Measurements from ENCODE around the gene SLC16A12. TPM values are rescaled to one million over a fixed set of nuclear protein-coding genes. Genes with fewer than 3 reads are reported as not detected.
A peak's percentile ranks its signal among the peaks of the same experiment; 100 is the strongest.
"Not testable (repeated sequence)": the region's sequence is repeated elsewhere in the genome, so short reads cannot be mapped to it uniquely, and the experiment has no call there.

Gene SLC16A12
- total RNA-seq, 1 donor from 2014 or later: 110 TPM

DNA sequence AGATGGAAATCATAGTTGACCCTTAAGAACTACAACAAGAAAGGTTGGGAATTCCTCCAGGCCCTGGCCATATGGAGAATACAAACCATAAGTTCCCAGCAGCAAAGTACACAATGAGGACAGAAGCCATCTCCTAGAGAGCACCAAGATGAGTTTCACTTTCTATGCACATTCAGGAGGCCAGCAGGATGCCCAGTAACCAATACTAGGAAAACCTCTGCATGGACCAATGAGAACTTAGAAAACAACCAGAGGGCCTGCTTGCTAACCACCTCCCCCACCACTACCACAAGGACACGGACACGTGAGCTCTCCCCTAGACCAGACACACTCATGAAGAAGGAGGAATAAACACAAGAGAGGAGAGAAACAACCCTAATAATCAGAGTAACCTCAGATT lies 64.8 kb downstream of the SLC16A12 start:
- DNase-seq (ENCODE audit: low read depth): peak; percentile 64

GRCh38 chr10:89469517-89469916 lies 65.9 kb downstream of the SLC16A12 start:
- DNase-seq (ENCODE audit: low read depth): no peak

DNA sequence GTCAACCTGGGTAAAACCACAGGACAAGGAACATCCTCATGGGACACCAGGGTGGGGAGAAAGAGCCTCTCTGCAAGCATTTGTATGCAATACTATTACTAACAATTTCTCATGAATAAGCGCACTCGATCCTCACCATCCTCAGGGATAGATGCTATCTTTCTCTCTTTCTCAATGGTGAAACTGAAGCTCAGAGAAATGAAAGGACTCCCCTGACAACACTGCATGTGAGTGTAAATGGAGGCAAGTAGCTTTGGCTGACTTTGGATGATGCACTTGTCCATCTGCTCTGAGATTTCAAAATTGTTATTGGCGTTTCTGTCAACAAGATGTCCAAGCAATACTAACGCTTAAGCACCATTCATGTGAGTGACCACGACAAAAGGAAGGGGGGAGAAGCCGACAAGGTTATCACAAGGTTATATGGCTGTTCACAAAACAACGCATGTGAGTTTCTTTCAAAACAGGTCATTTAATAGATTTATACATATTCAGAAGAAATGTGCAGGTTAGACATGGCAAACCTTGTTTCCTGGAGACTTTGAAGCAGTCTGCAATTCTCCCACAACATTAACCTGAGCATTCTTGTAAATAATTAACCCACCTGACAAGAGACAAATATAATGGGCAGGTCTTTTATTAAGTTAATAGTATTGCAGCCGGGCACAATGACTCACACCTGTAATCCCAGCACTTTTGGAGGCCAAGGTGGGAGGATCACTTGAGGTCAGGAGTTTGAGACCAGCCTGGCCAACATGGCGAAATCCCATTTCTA lies 67.0 kb downstream of the SLC16A12 start:
- peak; percentile 92 for DNase-seq (ENCODE audit: low read depth)

DNA sequence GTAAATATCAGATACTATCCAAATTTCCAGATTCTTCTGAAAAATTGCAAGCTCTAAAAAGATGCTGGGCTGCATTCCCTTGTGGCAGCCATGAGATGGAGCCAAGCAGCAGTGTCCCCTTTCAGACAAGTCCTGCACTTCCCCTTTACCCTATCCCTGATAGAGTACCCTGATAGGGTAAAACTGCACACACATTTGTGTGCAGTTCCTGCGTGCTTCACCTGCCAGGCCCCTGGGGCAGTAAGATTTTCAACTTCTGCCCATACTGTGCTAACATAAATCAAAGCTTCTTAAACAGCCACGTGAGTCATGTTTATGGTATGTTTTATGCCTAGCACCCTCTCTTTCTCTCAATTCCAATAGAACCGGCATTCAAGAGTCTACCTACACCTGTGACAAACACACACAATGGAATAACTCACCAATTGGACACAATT lies 68.8 kb downstream of the SLC16A12 start:
- peak; percentile 81 for DNase-seq (ENCODE audit: low read depth)

GRCh38 chr10:89465196-89465595 lies 70.2 kb downstream of the SLC16A12 start:
- DNase-seq (ENCODE audit: low read depth): no peak

- no peak for DNase-seq (ENCODE audit: low read depth)
Observed at GRCh38 chr10:89463846-89464537, 71.4 kb downstream of the SLC16A12 start.

DNA sequence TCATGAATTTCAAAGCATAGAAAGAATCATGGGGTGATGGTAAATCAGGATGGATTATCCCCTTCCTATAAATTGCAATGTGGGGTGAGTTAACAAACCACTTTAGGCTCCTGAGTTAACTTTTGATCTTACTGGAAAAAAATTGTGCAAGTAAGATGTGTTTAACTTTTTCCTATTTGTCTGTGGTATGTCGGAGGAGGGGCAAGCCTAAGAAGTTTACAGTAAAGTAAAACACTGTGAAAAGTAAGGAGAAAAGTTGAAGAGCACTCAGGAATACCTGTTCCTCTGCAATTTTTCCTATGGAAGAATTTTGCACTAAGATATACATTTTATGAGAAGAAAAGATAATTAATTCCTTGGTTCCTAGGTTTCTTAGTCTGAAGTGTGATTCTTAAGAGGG lies 76.6 kb downstream of the SLC16A12 start:
- no peak for DNase-seq (ENCODE audit: low read depth)

DNA sequence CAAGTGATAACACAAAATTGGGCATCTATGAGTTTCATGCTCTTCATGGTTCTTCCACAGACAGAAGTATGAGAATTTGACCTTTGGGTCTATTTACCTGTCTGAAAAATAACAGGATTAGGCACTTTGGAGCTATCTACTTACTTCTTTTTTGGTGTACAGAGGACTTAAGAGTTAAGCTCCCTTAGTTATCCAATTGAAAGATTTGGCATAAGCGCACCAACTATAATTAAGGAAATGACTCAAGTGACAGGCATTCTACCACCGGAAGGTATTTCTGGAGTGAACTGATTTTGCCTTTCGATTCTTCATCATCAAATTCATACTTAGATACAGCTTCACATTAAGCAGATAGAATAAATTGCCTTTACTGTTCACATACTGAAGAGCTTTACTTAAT lies 77.1 kb downstream of the SLC16A12 start:
- peak; percentile 88 for DNase-seq (ENCODE audit: low read depth)

GRCh38 chr10:89454561-89455347 lies 80.6 kb downstream of the SLC16A12 start:
- DNase-seq (ENCODE audit: low read depth): no peak

GRCh38 chr10:89452193-89452592 lies 83.2 kb downstream of the SLC16A12 start:
- DNase-seq (ENCODE audit: low read depth): no peak

DNA sequence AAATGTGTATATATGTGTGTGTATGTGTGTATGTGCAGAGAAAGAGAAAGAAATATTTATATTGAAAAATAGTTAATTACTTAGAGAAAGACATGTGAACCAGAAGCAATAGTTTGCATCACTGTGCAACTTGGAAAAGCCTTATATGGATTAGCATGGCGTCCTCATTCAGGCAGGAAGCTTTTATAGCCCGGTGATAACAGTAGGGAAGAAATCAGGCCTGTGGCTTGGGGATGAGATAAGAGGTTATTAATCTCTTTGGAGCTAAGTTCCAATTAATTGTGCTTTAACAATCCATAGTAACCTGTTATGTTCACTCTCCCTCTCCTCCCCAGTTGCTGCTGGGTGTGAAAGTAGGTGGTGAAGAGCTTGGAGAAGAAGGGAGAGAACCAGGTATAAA lies 84.5 kb downstream of the SLC16A12 start:
- DNase-seq (ENCODE audit: low read depth): no peak

- not testable (repeated sequence) for DNase-seq (ENCODE audit: low read depth)
Observed at GRCh38 chr10:89444819-89445218, 90.6 kb downstream of the SLC16A12 start.

DNA sequence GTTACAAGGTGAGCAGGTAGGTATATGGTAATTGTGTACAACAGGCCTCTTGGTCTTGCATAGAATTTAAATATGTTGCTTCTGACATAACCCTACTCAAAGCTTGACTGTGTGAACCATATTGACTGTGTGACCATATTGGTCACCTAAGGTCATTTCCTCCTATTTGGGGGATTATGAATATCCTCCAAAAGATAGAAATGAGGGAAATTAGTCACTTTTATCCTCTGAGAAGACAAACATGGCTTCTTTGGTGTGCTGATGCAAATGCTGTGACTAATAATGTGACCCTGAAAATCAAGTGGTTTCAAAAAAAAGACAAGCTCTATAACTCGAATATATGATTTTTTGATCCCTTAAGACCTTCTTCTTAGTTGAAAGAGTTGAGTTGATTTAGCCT lies 93.1 kb downstream of the SLC16A12 start:
- DNase-seq (ENCODE audit: low read depth): no peak

DNA sequence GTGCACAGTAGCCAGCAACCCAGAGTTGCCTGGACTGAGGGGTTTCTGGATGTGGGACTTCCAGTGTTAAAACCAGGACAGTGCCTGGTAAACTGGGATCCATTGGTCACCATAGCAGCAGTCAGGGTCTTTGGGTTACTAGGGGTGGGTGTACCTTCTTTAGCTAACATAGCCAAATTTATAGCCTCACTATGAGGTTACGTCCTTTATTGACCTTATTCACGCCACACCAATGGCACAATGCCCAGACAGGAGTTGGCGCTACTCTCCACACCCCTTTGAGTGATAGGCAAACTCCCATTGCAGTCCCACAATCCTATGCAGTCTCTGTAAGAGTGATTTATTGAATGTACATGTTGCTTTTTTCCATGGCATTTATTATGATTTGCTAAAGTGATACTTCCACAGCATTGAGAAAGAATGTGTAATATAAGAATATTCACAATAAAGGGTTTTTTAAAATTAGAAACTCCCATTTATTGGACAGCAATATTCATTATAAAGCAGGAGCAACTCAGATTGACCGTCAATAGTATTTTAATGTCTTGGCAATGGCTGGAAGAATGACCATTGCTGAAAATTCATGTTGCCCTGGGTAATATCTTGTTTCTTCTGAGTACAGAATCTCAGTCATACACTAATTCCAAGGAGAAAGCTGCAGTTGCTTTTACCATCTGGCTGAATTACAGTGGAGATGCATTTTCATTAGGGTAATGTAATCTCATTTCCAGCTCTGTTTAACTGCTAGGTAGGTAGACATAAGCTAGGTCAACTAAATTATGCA lies 95.0 kb downstream of the SLC16A12 start:
- no peak for DNase-seq (ENCODE audit: low read depth)

- DNase-seq (ENCODE audit: low read depth): no peak
Observed at GRCh38 chr10:89438525-89438924, 96.9 kb downstream of the SLC16A12 start.

GRCh38 chr10:89431977-89432376 lies 103.4 kb downstream of the SLC16A12 start:
- DNase-seq (ENCODE audit: low read depth): peak; percentile 95

DNA sequence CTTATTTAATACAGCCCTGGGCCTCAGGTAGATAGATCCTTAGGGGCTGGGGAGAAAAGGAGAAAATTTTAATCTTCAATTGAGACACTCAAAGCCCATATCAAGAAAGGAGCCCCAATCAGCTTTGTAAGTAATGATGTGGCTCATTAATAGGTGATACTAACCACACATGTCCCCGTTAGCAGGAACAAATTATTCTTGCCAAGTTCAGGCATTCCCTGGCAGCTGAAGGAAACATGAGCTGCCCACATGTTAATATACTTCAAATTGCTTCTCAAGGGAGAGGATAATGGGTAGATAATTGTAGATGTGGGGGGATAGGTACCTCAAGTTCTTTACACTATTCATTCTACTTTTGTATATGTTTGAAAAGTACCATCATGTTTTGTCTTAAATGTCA lies 106.5 kb downstream of the SLC16A12 start:
- DNase-seq (ENCODE audit: low read depth): peak; percentile 49

DNA sequence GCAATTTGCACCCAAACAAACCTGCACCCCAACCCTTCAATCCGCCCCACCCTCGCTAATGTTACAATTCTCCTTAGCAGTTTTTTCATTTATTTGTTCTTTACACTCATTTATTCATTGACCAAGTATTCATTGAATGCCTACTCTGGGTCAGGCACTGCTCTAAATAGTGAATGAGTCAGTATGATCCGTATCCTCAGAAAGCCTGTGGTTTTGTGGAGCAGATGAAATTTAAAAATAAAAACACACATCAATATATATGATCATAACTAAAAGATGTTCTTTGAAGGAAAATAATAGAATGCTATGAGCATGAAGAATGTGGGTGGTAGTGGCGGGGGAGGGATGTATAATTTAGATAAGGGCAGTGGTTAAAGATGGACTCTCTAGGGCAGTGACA lies 107.8 kb downstream of the SLC16A12 start:
- peak; percentile 81 for DNase-seq (ENCODE audit: low read depth)

DNA sequence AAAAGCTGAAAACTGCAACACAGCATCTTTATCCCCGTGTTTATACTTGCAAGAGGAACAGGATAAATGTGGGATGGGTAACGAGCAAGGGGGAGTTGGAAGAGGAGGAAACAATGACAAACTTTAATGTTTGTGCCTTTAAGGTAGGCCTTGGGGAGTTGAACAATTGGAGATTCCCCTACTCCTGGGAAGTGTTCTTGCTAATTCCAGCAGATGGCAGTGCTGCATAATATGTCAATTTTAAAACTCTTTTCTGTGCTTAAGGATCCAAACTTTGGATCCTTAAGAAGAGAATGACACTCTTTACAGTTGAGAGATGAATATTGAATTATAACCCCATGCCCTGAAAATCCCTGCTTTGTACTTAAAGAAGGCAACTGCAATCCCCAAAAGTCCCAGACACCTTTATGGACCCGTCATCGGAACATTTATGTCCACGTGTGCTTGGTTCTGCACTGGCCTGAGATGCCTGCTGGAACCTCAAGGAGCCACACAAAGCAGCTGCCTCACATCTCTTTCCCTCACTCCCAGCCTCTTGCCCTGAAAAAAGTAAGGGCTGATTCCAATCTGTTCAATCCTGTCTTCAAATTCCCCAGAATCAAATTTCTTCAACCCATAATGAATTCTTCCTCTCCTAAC lies 109.0 kb downstream of the SLC16A12 start:
- peak; percentile 71 for DNase-seq (ENCODE audit: low read depth)

DNA sequence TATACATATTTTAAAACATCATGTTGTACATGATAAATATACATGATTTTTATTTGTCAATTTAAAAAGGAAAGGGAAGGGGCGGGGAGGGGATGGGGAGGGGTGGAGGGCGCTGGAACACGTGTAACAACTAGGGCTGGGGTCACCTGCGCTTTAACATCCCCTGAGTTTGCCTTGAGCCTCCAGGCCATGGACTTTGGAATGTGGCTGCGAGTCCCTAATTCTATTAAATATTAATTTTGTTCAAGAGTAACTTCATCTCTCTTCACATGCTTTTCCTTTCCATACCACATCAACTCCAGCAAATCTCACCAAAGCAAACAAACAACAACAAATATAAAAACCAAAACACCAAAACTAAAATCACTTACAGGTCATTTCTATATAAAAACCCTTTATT lies 110.4 kb downstream of the SLC16A12 start:
- DNase-seq (ENCODE audit: low read depth): peak; percentile 55

- no peak for DNase-seq (ENCODE audit: low read depth)
Observed at GRCh38 chr10:89421018-89421476, 114.3 kb downstream of the SLC16A12 start.
